HFF-Myc (cell line): Measurements from ENCODE around the gene PDIA4.

Experiments used
- DNase-seq: peaks from one replicate; pipeline ENCODE4 v3.0.0-alpha.2; 2011; ENCODE audit warnings: low read depth; ENCODE audit errors: extremely low read depth
- H3K4me3 ChIP-seq: replicated peaks from 2 replicates; pipeline ENCODE4 v1.5.1; 2011; ENCODE audit warnings: low read depth, mild to moderate bottlenecking, control low read depth, low read length
- TF ChIP-seq, protein P1 (sequence below): IDR thresholded peaks from 2 replicates; pipeline ENCODE4 v1.5.1; 2012; ENCODE audit warnings: mild to moderate bottlenecking, low read depth, low read length, control low read depth; ENCODE audit errors: missing control alignments

Gene PDIA4

DNA sequence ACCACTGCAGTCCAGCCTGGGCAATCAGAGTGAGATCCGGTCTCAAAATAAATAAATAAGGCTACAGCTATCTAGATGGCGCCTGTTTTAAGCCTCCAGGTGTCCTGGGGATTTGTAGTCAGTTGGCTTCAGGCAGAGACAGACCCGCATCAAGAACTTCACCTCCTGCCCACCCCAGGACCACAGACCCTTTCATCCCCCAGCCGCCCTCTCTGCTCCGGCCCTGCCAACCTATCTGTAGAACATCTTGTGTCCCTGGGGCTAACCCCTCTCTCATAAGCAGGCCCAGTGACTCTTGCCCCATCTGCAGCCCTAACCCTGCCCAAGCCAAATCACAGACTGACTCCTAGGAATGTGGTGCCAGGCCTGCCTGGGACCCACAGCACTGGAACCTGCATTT is 17.9 kb downstream of the PDIA4 start:
- TF ChIP-seq, protein P1, sequence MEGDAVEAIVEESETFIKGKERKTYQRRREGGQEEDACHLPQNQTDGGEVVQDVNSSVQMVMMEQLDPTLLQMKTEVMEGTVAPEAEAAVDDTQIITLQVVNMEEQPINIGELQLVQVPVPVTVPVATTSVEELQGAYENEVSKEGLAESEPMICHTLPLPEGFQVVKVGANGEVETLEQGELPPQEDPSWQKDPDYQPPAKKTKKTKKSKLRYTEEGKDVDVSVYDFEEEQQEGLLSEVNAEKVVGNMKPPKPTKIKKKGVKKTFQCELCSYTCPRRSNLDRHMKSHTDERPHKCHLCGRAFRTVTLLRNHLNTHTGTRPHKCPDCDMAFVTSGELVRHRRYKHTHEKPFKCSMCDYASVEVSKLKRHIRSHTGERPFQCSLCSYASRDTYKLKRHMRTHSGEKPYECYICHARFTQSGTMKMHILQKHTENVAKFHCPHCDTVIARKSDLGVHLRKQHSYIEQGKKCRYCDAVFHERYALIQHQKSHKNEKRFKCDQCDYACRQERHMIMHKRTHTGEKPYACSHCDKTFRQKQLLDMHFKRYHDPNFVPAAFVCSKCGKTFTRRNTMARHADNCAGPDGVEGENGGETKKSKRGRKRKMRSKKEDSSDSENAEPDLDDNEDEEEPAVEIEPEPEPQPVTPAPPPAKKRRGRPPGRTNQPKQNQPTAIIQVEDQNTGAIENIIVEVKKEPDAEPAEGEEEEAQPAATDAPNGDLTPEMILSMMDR, result no peak
- DNase-seq, result no peak
- no peak overlapping the region for H3K4me3 ChIP-seq

DNA sequence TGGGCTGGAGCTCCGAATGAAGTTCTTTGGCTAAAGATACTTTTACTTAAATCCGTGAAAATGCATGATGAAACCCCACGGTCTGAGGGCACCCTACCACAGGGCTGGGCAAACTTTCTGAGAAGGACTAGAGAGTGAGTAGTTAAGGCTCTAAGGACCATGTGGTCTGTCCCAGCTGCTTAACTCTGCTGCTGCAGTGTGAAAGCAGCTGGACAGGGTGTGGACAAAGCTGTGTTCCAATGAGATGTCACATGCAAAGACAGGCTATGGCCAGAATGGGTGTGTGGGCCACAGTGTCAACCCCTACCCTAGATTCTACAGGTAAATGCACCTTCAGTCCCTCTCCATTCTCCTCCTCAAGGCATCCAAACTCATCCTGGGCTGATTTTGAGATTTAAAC is 18.8 kb downstream of the PDIA4 start:
- TF ChIP-seq, protein P1, result no peak
- no peak for DNase-seq
- H3K4me3 ChIP-seq, result no peak overlapping the region

- H3K4me3 ChIP-seq, result no peak overlapping the region
- DNase-seq, result no peak
- TF ChIP-seq, protein P1, result peak; percentile 29
These were observed 20.7 kb downstream of the PDIA4 start for GRCh38 chr7:149007611-149008010.

- TF ChIP-seq, protein P1, result no peak
- no peak for DNase-seq
- no peak overlapping the region for H3K4me3 ChIP-seq
These were observed 21.2 kb downstream of the PDIA4 start for GRCh38 chr7:149007146-149007545.

DNA sequence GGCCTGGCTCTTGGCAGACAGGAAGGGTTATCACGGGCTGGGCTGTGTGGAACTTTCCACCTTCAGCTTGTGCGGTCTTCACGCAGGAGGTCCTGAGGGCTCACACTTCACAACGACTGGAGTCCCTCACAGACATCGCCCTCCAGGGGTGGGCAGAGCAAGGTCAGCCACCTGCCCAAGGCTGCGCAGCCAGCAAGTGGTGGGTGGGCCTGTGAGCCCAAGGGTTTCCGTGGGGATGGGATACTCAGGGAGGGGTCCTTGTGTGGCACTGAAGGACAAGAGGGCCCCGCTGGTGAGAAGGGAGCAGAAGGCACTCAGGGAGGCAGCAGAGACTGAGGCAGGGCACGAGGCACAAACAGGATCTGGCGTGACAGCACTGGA is 22.0 kb downstream of the PDIA4 start:
- no peak for DNase-seq
- TF ChIP-seq, protein P1, result no peak
- no peak overlapping the region for H3K4me3 ChIP-seq

DNA sequence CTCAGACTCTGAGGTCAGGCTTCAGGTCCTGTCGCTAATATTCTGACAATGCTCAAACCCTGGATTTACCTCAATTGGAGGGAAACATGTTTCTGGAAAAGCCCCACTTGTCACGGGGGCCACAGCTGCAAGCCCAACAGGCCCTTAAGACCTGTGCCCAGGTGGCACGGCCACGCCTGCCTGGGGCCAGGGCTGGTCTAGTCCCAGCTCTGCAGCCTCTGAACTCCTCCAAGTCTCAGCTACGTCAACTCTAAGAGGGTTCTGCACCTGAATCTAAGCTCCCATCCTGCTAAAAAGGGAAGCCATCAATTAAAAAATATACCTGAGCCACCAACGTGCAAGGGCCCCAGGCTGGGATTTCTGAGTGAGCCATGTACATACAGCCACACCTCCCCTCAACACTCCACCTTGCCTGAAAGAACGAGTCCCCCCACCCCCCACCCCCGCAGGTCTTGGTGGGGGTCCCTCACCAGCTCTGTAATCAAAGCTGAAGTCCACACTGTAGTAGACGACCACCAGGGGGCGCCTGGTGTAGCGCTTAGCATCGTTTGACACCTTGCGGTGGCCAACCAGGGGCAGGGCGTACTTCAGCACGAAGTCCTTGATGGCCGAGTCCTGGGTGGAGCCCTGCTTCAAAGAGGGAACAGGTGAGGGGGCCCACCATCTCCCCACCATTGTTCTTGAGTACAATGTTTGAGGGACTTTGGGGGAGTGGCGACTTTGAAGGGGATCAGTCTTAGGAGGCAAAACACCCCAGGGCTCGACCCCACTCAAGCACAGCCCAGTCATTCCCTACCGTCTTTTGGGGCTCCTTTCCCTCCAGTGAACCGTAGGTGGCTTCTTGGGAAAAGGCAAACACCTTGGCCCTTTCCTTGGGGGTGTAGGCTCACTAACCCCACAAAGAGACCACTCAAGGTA is 22.6 kb downstream of the PDIA4 start:
- DNase-seq, result peak; percentile 19
- TF ChIP-seq, protein P1, result peak; percentile 78
- no peak overlapping the region for H3K4me3 ChIP-seq
